ENCODE measurements around the gene MYCL.
A peak's percentile ranks its signal among the peaks of the same experiment; 100 is the strongest.
"Not testable (repeated sequence)": the region's sequence is repeated elsewhere in the genome, so short reads cannot be mapped to it uniquely, and the experiment has no call there.

The MYCL gene

GRCh38 chr1:39917825-39918224 is 16.1 kb upstream of the MYCL start:
- no peak for DNase-seq

- no peak for DNase-seq
These were observed 13.9 kb upstream of the MYCL start for GRCh38 chr1:39915499-39916129.

- DNase-seq, result not testable (repeated sequence)
These were observed 11.4 kb upstream of the MYCL start for GRCh38 chr1:39913136-39913535.

GRCh38 chr1:39910263-39910662 is 8.5 kb upstream of the MYCL start:
- no peak for DNase-seq

GRCh38 chr1:39908534-39908933 is 6.8 kb upstream of the MYCL start:
- no peak for DNase-seq

GRCh38 chr1:39907528-39908453 is 6.1 kb upstream of the MYCL start:
- no peak for DNase-seq

GRCh38 chr1:39905172-39905571 is 3.5 kb upstream of the MYCL start:
- DNase-seq, result no peak

- no peak for DNase-seq
These were observed 717 bp upstream of the MYCL start for GRCh38 chr1:39902460-39902807.

- DNase-seq, result no peak
These were observed 328 bp downstream of the MYCL start for GRCh38 chr1:39901464-39901713.

GRCh38 chr1:39900662-39901463 is 854 bp downstream of the MYCL start:
- no peak for DNase-seq

GRCh38 chr1:39899611-39900538 is 1.8 kb downstream of the MYCL start:
- no peak for DNase-seq

- peak; percentile 61 for DNase-seq
These were observed 2.8 kb downstream of the MYCL start for GRCh38 chr1:39898648-39899603.

GRCh38 chr1:39898191-39898590 is 3.5 kb downstream of the MYCL start:
- no peak for DNase-seq

GRCh38 chr1:39896909-39897685 is 4.6 kb downstream of the MYCL start:
- DNase-seq, result peak; percentile 54

- no peak for DNase-seq
These were observed 5.8 kb downstream of the MYCL start for GRCh38 chr1:39895731-39896480.

- no peak for DNase-seq
These were observed 6.7 kb downstream of the MYCL start for GRCh38 chr1:39894884-39895495.

GRCh38 chr1:39892601-39893595 is 8.8 kb downstream of the MYCL start:
- DNase-seq, result peak; percentile 84

- DNase-seq, result no peak
These were observed 10.8 kb downstream of the MYCL start for GRCh38 chr1:39890880-39891279.
